DND-41 (cell line): ENCODE measurements around the gene CEP131.

Source experiments
- EZH2 ChIP-seq: IDR thresholded peaks from 3 replicates; pipeline ENCODE4 v1.6.1; 2012; ENCODE audit warnings: borderline replicate concordance, low read depth, mild to moderate bottlenecking, moderate library complexity, low read length, inconsistent platforms; ENCODE audit not compliant: severe bottlenecking
- TF ChIP-seq, protein P1 (sequence below): IDR thresholded peaks from 2 replicates; pipeline ENCODE4 v1.5.1; 2012; ENCODE audit warnings: borderline replicate concordance, low read length, moderate library complexity, mild to moderate bottlenecking; ENCODE audit not compliant: poor library complexity, severe bottlenecking; ENCODE audit errors: extremely low read depth

DNA sequence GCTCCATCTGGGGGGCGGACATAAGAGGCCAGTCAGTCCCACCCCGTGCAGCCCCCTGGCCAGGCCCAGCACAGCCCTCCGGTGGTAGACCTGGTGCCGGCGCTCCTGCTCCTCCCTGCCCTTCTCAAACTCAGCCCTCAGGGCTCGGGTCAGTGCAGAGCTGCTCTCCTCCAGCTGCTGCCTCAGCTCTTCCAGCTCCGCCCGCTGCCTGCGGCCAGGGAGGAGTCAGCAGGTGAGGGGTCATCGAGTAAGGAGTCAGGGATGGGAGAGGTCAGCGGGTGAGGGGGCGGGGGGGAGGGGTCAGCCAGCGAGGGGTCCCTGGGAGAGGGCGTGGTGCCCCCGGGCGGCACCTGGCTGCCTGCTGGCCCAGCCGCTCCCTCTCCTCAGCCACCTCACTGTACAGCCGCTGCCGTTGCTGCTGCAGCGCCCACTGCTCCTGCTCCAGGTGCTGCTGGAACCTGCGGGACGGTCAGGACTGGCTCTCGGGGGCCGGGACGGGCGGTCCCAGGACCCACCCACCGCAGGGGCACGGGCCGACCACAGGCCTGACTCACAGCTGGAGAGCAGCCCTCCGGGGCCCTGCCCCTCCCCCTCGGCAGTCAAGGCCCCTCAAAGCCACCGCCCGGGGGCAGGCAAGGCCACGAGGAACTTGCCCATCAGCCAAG lies 30.2 kb downstream of the CEP131 start:
- TF ChIP-seq, protein P1, sequence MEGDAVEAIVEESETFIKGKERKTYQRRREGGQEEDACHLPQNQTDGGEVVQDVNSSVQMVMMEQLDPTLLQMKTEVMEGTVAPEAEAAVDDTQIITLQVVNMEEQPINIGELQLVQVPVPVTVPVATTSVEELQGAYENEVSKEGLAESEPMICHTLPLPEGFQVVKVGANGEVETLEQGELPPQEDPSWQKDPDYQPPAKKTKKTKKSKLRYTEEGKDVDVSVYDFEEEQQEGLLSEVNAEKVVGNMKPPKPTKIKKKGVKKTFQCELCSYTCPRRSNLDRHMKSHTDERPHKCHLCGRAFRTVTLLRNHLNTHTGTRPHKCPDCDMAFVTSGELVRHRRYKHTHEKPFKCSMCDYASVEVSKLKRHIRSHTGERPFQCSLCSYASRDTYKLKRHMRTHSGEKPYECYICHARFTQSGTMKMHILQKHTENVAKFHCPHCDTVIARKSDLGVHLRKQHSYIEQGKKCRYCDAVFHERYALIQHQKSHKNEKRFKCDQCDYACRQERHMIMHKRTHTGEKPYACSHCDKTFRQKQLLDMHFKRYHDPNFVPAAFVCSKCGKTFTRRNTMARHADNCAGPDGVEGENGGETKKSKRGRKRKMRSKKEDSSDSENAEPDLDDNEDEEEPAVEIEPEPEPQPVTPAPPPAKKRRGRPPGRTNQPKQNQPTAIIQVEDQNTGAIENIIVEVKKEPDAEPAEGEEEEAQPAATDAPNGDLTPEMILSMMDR: no peak
- no peak for TF ChIP-seq EZH2
